Stimulated activated CD4-positive, alpha-beta T cell treated with anti-CD3 and anti-CD28 coated beads, Interleukin-1b, Interleukin-23, amount 100 ng/mL, for 48 hours (primary cell): ENCODE data around the gene CST9L.

Experiments
- DNase-seq: peaks from one replicate; pipeline ENCODE4 v3.0.0-alpha.2; 2020

Gene CST9L

GRCh38 chr20:23568320-23568970 is at the start of gene CST9L:
Gene CST9L (minus strand): TSS chr20:23568484. CDS start chr20:23568450, 34 bp downstream.
- DNase-seq, result no peak

GRCh38 chr20:23614163-23614562 is 45.9 kb upstream of the CST9L start:
- DNase-seq, result no peak

GRCh38 chr20:23613676-23614075 is 45.4 kb upstream of the CST9L start:
- DNase-seq, result no peak

- no peak for DNase-seq
These were observed 44.1 kb upstream of the CST9L start for GRCh38 chr20:23612396-23612795.

GRCh38 chr20:23609486-23610109 is 41.3 kb upstream of the CST9L start:
- no peak for DNase-seq

GRCh38 chr20:23608251-23608846 is 40.1 kb upstream of the CST9L start:
- DNase-seq, result no peak

- no peak for DNase-seq
These were observed 39.4 kb upstream of the CST9L start for GRCh38 chr20:23607497-23608245.

GRCh38 chr20:23606652-23607049 is 38.4 kb upstream of the CST9L start:
- DNase-seq, result peak; percentile 67

GRCh38 chr20:23605867-23606651 is 37.8 kb upstream of the CST9L start, which contains the start of gene CST9:
Gene CST9 (minus strand): TSS chr20:23605917. CDS start chr20:23605864, 53 bp downstream.
- DNase-seq, result no peak

- DNase-seq, result no peak
These were observed 36.0 kb upstream of the CST9L start for GRCh38 chr20:23604306-23604705.

GRCh38 chr20:23603321-23603720 is 35.0 kb upstream of the CST9L start:
- no peak for DNase-seq

- no peak for DNase-seq
These were observed 34.4 kb upstream of the CST9L start for GRCh38 chr20:23602699-23603098.

GRCh38 chr20:23602241-23602640 is 34.0 kb upstream of the CST9L start:
- no peak for DNase-seq

GRCh38 chr20:23601715-23602114 is 33.4 kb upstream of the CST9L start:
- DNase-seq, result no peak

GRCh38 chr20:23598481-23598880 is 30.2 kb upstream of the CST9L start:
- no peak for DNase-seq

- DNase-seq, result no peak
These were observed 28.4 kb upstream of the CST9L start for GRCh38 chr20:23596579-23597250.

GRCh38 chr20:23595941-23596340 is 27.7 kb upstream of the CST9L start:
- DNase-seq, result no peak

- no peak for DNase-seq
These were observed 20.4 kb upstream of the CST9L start for GRCh38 chr20:23588434-23589403.

- DNase-seq, result no peak
These were observed 19.3 kb upstream of the CST9L start for GRCh38 chr20:23587631-23588030.

GRCh38 chr20:23586735-23587525 is 18.6 kb upstream of the CST9L start:
- no peak for DNase-seq
